CMK (cell line): ENCODE results near the gene COQ10A.
"Not testable (repeated sequence)": the region's sequence is repeated elsewhere in the genome, so short reads cannot be mapped to it uniquely, and the experiment has no call there.

Source experiments
- DNase-seq: peaks from one replicate; pipeline ENCODE4 v3.0.0-alpha.2; 2010; ENCODE audit warnings: low read depth

The COQ10A gene

GRCh38 chr12:56280849-56281248, 14.1 kb downstream of the COQ10A start:
- DNase-seq = no peak

- no peak for DNase-seq
These were observed 15.3 kb downstream of the COQ10A start for GRCh38 chr12:56282030-56282429.

GRCh38 chr12:56282579-56282978, 15.8 kb downstream of the COQ10A start:
- DNase-seq = no peak

- DNase-seq = not testable (repeated sequence)
These were observed 17.5 kb downstream of the COQ10A start for GRCh38 chr12:56284263-56284662.

- no peak for DNase-seq
These were observed 19.5 kb downstream of the COQ10A start for GRCh38 chr12:56286044-56286830.

GRCh38 chr12:56288705-56289387, 22.1 kb downstream of the COQ10A start:
- DNase-seq = no peak

GRCh38 chr12:56293795-56294194, 27.1 kb downstream of the COQ10A start:
- DNase-seq = no peak

GRCh38 chr12:56296295-56296694, 29.6 kb downstream of the COQ10A start:
- no peak for DNase-seq

- no peak for DNase-seq
These were observed 30.7 kb downstream of the COQ10A start for GRCh38 chr12:56297400-56297799.

- no peak for DNase-seq
These were observed 32.1 kb downstream of the COQ10A start for GRCh38 chr12:56298828-56299227.

GRCh38 chr12:56299308-56299852, 32.6 kb downstream of the COQ10A start:
- DNase-seq = no peak

GRCh38 chr12:56299853-56300643, 33.3 kb downstream of the COQ10A start, which contains the start of gene CS:
Gene CS, minus strand, starts transcription at chr12:56300330. Its CDS starts 129 bp downstream, at chr12:56300201.
- DNase-seq = peak; percentile 92

- DNase-seq = peak; percentile 27
These were observed 34.1 kb downstream of the COQ10A start for GRCh38 chr12:56300644-56301464.

GRCh38 chr12:56304276-56304675, 37.5 kb downstream of the COQ10A start:
- DNase-seq = no peak

GRCh38 chr12:56304872-56305590, 38.3 kb downstream of the COQ10A start:
- no peak for DNase-seq

- no peak for DNase-seq
These were observed 40.7 kb downstream of the COQ10A start for GRCh38 chr12:56307221-56307965.

GRCh38 chr12:56308714-56309113, 42.0 kb downstream of the COQ10A start:
- DNase-seq = no peak

GRCh38 chr12:56311003-56311402, 44.3 kb downstream of the COQ10A start:
- no peak for DNase-seq

GRCh38 chr12:56315249-56315621, 48.5 kb downstream of the COQ10A start:
- DNase-seq = no peak
